ENCODE results near the gene RPL18. TPM values are rescaled to one million over a fixed set of nuclear protein-coding genes. Genes with fewer than 3 reads are reported as not detected.

Gene RPL18
- total and polyA plus RNA-seq, 2 experiments from 2014 or later = 1,898 to 2,011 TPM

- TF ChIP-seq ZNF462 (CRISPR knock-in tag; IDR thresholded peaks at IDR 0.05) = no peak
- TF ChIP-seq EZH2 (IDR thresholded peaks at IDR 0.05; ENCODE audit: low read depth, unreplicated experiment) = no peak
Measured at GRCh38 chr19:48595833-48596232, 23.1 kb downstream of the RPL18 start (continued).

GRCh38 chr19:48595171-48595570 is 23.8 kb downstream of the RPL18 start:
- DNase-seq (ENCODE audit: low spot score) (no peak), ATAC-seq (no peak)
- Histone ChIP-seq H3K4me2 (no peak overlapping the region), H3K27ac (ENCODE audit: low read depth) (no peak overlapping the region), H3K4me3 (no peak overlapping the region), H2AFZ (no peak overlapping the region), H4K20me1 (replicated peaks; ENCODE audit: insufficient read depth) (no peaks in the 10 kb centered on the region), H3K4me1 (ENCODE audit: insufficient read depth) (no peaks in the 10 kb centered on the region), H3F3A (replicated peaks; ENCODE audit: low read depth) (no peaks in the 10 kb centered on the region), H3K27me3 (ENCODE audit: insufficient read depth) (no peaks in the 10 kb centered on the region), H3K9me2 (ENCODE audit: insufficient read depth) (no peaks in the 10 kb centered on the region), H3K79me2 (replicated peaks; ENCODE audit: insufficient read depth) (no peaks in the 10 kb centered on the region), H3K36me3 (ENCODE audit: insufficient read depth) (no peaks in the 10 kb centered on the region)
- Mint-ChIP-seq H3K27me3 (ENCODE audit: insufficient read depth, low read depth, poor library complexity) (peaks cover 17% of the 10 kb centered on the region), H3K4me1 (no peaks in the 10 kb centered on the region), H3K9me3 (no peaks in the 10 kb centered on the region), H3K36me3 (ENCODE audit: low read depth) (no peaks in the 10 kb centered on the region; the same call in 2 of the 3 replicates), H3K4me3 (no peak overlapping the region), H3K27ac (no peak overlapping the region)
- no peak for TF ChIP-seq CREB1 (CRISPR knock-in tag; IDR thresholded peaks at IDR 0.05; ENCODE audit: low read depth)
- TF ChIP-seq CTCF (conservative IDR thresholded peaks at IDR 0.05; ENCODE audit: low read depth in 2 of 2) = no peak
- no peak for TF ChIP-seq ZNF114 (CRISPR knock-in tag; IDR thresholded peaks at IDR 0.05)
- TF ChIP-seq EZH2phosphoT487 (IDR thresholded peaks at IDR 0.05; ENCODE audit: unreplicated experiment) = no peak
- TF ChIP-seq ZNF331 (CRISPR knock-in tag; IDR thresholded peaks at IDR 0.05; ENCODE audit: low read depth) = no peak
